GM23338 (cell line): ENCODE results near the gene PLCXD3.

ENCODE experiments used
- CREB1 ChIP-seq: fragments of 250-450 bp; sonication (Bioruptor Pico); IDR thresholded peaks from 2 replicates; pipeline ENCODE4 v1.5.0; 2020; ENCODE audit warnings: low read depth, mild to moderate bottlenecking, moderate library complexity
- EZH2 ChIP-seq: fragments of 200-600 bp; sonication (generic); IDR thresholded peaks from one replicate; pipeline ENCODE4 v1.8.0; 2017; ENCODE audit warnings: antibody characterized with exemption, mild to moderate bottlenecking, low read depth; ENCODE audit not compliant: unreplicated experiment
- EZH2phosphoT487 ChIP-seq: fragments of 200-600 bp; sonication (generic); IDR thresholded peaks from one replicate; pipeline ENCODE4 v1.8.1; 2018; ENCODE audit warnings: antibody characterized with exemption; ENCODE audit not compliant: unreplicated experiment
- JUNB ChIP-seq: IDR thresholded peaks from one replicate; pipeline ENCODE4 v1.6.1; 2016; ENCODE audit warnings: antibody characterized with exemption; ENCODE audit not compliant: unreplicated experiment
- NANOG ChIP-seq: IDR thresholded peaks from 2 replicates; pipeline ENCODE4 v1.6.1; 2016; ENCODE audit warnings: antibody characterized with exemption, borderline replicate concordance
- POLR2AphosphoS5 ChIP-seq: IDR thresholded peaks from 2 replicates; pipeline ENCODE4 v1.6.1; 2016; ENCODE audit warnings: antibody characterized with exemption, low read depth
- STAT1 ChIP-seq: IDR thresholded peaks from one replicate; pipeline ENCODE4 v1.6.1; 2016; ENCODE audit warnings: antibody characterized with exemption; ENCODE audit not compliant: unreplicated experiment
- ZNF331 ChIP-seq: fragments of 250-450 bp; sonication (Bioruptor Pico); IDR thresholded peaks from 2 replicates; pipeline ENCODE4 v1.5.0; 2020; ENCODE audit warnings: low read depth, mild to moderate bottlenecking, moderate library complexity
- TF ChIP-seq, protein P1 (sequence below), 2 experiments: fragments of 200-600 bp in 1 of 2; sonication (generic) in 1 of 2; conservative IDR thresholded peaks; 2 replicates each; pipeline versions ENCODE4 v1.5.1 to v1.6.1; 2016 to 2017; ENCODE audit warnings: antibody characterized with exemption in 2 of 2, low read depth in 2 of 2, mild to moderate bottlenecking in 2 of 2, moderate library complexity in 1 of 2
- TF ChIP-seq, protein P2 (sequence below): IDR thresholded peaks from 2 replicates; pipeline ENCODE4 v1.6.1; 2016; ENCODE audit warnings: antibody characterized with exemption
- TF ChIP-seq, protein P3 (sequence below): IDR thresholded peaks from one replicate; pipeline ENCODE4 v1.6.1; 2018; ENCODE audit warnings: antibody characterized with exemption; ENCODE audit not compliant: unreplicated experiment
- TF ChIP-seq, protein P4 (sequence below): fragments of 250-450 bp; sonication (Bioruptor Pico); IDR thresholded peaks from 2 replicates; pipeline ENCODE4 v1.5.0; 2020; ENCODE audit warnings: mild to moderate bottlenecking, moderate library complexity

DNA sequence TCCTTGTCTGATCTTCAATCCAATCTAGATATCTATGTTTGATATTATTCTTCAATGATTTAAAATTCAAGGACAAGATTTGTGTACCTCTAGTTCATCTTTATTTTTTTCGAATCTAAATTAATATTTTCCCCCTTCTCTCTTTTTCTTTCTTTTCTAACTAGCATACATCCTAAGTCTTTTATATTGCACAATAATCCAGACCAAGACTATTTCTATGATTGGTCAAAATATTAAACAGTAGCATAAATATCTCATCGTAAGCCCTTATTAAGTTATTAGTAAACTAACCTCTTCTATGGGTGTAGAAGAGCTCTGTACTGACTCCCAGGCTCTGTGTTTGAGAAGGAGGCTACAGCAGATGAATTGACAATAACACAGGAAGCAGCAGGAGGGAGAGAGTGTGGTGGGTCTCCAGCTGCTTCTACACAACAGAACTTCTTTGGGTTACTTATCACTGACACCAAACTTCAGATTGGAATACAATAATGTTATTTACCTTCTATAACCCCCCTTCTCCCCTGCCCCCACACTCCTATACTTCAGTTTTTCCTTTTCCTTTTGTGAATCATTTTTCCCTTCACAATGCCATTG lies 11.9 kb upstream of the PLCXD3 start:
- TF ChIP-seq, protein P1, sequence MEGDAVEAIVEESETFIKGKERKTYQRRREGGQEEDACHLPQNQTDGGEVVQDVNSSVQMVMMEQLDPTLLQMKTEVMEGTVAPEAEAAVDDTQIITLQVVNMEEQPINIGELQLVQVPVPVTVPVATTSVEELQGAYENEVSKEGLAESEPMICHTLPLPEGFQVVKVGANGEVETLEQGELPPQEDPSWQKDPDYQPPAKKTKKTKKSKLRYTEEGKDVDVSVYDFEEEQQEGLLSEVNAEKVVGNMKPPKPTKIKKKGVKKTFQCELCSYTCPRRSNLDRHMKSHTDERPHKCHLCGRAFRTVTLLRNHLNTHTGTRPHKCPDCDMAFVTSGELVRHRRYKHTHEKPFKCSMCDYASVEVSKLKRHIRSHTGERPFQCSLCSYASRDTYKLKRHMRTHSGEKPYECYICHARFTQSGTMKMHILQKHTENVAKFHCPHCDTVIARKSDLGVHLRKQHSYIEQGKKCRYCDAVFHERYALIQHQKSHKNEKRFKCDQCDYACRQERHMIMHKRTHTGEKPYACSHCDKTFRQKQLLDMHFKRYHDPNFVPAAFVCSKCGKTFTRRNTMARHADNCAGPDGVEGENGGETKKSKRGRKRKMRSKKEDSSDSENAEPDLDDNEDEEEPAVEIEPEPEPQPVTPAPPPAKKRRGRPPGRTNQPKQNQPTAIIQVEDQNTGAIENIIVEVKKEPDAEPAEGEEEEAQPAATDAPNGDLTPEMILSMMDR (conservative IDR thresholded peaks at IDR 0.05; ENCODE audit: low read depth in 2 of 2), result no peak
- TF ChIP-seq POLR2AphosphoS5 (no peak), CREB1 (CRISPR knock-in tag) (no peak), EZH2phosphoT487 (no peak), STAT1 (no peak), JUNB (no peak), EZH2 (no peak), NANOG (no peak), ZNF331 (CRISPR knock-in tag) (no peak)
- TF ChIP-seq, protein P2, sequence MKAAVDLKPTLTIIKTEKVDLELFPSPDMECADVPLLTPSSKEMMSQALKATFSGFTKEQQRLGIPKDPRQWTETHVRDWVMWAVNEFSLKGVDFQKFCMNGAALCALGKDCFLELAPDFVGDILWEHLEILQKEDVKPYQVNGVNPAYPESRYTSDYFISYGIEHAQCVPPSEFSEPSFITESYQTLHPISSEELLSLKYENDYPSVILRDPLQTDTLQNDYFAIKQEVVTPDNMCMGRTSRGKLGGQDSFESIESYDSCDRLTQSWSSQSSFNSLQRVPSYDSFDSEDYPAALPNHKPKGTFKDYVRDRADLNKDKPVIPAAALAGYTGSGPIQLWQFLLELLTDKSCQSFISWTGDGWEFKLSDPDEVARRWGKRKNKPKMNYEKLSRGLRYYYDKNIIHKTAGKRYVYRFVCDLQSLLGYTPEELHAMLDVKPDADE, result no peak
- TF ChIP-seq, protein P3, sequence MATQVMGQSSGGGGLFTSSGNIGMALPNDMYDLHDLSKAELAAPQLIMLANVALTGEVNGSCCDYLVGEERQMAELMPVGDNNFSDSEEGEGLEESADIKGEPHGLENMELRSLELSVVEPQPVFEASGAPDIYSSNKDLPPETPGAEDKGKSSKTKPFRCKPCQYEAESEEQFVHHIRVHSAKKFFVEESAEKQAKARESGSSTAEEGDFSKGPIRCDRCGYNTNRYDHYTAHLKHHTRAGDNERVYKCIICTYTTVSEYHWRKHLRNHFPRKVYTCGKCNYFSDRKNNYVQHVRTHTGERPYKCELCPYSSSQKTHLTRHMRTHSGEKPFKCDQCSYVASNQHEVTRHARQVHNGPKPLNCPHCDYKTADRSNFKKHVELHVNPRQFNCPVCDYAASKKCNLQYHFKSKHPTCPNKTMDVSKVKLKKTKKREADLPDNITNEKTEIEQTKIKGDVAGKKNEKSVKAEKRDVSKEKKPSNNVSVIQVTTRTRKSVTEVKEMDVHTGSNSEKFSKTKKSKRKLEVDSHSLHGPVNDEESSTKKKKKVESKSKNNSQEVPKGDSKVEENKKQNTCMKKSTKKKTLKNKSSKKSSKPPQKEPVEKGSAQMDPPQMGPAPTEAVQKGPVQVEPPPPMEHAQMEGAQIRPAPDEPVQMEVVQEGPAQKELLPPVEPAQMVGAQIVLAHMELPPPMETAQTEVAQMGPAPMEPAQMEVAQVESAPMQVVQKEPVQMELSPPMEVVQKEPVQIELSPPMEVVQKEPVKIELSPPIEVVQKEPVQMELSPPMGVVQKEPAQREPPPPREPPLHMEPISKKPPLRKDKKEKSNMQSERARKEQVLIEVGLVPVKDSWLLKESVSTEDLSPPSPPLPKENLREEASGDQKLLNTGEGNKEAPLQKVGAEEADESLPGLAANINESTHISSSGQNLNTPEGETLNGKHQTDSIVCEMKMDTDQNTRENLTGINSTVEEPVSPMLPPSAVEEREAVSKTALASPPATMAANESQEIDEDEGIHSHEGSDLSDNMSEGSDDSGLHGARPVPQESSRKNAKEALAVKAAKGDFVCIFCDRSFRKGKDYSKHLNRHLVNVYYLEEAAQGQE, result no peak
- TF ChIP-seq, protein P4, sequence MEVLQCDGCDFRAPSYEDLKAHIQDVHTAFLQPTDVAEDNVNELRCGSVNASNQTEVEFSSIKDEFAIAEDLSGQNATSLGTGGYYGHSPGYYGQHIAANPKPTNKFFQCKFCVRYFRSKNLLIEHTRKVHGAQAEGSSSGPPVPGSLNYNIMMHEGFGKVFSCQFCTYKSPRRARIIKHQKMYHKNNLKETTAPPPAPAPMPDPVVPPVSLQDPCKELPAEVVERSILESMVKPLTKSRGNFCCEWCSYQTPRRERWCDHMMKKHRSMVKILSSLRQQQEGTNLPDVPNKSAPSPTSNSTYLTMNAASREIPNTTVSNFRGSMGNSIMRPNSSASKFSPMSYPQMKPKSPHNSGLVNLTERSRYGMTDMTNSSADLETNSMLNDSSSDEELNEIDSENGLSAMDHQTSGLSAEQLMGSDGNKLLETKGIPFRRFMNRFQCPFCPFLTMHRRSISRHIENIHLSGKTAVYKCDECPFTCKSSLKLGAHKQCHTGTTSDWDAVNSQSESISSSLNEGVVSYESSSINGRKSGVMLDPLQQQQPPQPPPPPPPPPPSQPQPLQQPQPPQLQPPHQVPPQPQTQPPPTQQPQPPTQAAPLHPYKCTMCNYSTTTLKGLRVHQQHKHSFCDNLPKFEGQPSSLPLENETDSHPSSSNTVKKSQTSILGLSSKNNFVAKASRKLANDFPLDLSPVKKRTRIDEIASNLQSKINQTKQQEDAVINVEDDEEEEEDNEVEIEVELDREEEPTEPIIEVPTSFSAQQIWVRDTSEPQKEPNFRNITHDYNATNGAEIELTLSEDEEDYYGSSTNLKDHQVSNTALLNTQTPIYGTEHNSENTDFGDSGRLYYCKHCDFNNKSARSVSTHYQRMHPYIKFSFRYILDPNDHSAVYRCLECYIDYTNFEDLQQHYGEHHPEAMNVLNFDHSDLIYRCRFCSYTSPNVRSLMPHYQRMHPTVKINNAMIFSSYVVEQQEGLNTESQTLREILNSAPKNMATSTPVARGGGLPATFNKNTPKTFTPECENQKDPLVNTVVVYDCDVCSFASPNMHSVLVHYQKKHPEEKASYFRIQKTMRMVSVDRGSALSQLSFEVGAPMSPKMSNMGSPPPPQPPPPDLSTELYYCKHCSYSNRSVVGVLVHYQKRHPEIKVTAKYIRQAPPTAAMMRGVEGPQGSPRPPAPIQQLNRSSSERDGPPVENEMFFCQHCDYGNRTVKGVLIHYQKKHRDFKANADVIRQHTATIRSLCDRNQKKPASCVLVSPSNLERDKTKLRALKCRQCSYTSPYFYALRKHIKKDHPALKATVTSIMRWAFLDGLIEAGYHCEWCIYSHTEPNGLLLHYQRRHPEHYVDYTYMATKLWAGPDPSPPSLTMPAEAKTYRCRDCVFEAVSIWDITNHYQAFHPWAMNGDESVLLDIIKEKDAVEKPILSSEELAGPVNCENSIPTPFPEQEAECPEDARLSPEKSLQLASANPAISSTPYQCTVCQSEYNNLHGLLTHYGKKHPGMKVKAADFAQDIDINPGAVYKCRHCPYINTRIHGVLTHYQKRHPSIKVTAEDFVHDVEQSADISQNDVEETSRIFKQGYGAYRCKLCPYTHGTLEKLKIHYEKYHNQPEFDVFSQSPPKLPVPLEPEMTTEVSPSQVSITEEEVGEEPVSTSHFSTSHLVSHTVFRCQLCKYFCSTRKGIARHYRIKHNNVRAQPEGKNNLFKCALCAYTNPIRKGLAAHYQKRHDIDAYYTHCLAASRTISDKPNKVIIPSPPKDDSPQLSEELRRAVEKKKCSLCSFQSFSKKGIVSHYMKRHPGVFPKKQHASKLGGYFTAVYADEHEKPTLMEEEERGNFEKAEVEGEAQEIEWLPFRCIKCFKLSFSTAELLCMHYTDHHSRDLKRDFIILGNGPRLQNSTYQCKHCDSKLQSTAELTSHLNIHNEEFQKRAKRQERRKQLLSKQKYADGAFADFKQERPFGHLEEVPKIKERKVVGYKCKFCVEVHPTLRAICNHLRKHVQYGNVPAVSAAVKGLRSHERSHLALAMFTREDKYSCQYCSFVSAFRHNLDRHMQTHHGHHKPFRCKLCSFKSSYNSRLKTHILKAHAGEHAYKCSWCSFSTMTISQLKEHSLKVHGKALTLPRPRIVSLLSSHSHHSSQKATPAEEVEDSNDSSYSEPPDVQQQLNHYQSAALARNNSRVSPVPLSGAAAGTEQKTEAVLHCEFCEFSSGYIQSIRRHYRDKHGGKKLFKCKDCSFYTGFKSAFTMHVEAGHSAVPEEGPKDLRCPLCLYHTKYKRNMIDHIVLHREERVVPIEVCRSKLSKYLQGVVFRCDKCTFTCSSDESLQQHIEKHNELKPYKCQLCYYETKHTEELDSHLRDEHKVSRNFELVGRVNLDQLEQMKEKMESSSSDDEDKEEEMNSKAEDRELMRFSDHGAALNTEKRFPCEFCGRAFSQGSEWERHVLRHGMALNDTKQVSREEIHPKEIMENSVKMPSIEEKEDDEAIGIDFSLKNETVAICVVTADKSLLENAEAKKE (CRISPR knock-in tag), result no peak
